ENCODE measurements around the gene AGAP1.

The AGAP1 gene

DNA sequence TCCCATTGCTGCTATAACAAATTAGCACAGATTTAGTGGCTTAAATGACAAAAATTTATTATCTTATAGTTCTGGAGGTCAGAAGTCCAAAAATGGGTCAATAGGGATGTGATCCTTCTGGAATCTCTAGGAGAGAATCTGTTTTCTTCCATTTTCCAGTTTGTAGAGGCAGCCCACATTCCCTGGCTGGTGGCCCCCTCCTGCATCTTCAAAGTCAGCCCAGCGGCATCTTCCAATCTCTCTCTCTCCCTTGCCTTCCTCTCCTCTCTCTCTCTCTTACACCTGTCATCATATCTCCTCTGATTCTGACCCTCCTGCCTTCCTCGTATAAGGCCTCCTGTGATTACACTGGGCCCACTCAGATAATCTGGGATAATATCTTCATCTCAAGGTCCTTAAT is 3.9 kb upstream of the AGAP1 start:
- no peak for DNase-seq (ENCODE audit: low read depth)

GRCh38 chr2:235492850-235493344 is 946 bp upstream of the AGAP1 start:
- no peak for DNase-seq (ENCODE audit: low read depth)

DNA sequence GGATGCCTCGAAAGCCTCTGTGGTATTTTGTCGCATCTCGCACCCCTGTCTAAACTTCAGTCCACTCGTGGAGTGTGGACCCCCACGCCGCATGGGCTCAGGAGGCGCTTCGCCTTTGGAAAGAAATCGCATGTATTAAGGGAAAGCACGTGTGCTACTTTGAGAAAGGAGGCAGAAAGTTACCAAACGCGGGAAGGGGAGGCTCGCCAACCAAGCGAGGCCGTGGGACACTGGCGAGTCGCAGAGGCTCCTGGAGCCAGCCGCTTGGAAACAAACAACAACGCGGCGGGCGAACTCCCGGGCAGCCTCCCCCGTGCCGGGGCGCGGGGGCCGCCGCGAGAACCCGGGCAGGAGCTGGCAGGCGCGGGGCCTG is 455 bp upstream of the AGAP1 start:
- DNase-seq (ENCODE audit: low read depth) = no peak

DNA sequence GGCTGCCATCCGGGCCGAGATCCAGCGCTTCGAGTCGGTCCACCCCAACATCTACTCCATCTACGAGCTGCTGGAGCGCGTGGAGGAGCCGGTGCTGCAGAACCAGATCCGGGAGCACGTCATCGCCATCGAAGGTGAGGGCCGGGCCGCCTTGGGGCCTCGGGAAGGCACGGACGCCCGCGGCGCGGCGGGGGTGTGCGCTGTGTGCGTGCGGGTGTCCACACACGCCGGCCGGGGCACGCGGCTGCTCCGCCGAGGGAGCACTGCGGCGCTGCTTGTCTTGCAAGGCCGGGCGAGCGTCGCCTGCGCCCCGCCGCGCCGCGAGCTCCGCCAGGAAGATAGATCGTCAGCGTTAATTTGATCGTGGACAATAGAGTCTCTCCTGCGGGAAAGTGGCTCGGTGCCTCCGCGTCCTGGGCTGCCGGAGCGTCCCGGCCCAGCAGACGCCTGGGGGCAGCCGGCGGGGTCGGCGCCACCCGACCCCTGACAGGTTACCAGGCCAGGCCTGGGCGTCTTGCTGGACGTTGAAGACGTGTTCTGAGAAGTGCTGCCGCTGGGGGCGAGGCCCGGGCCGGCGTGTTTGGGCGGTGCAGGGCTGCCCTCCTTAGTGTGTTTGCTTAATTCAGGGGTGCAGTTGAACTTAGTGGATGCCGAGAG is 1.0 kb downstream of the AGAP1 start:
- no peak for DNase-seq (ENCODE audit: low read depth)

DNA sequence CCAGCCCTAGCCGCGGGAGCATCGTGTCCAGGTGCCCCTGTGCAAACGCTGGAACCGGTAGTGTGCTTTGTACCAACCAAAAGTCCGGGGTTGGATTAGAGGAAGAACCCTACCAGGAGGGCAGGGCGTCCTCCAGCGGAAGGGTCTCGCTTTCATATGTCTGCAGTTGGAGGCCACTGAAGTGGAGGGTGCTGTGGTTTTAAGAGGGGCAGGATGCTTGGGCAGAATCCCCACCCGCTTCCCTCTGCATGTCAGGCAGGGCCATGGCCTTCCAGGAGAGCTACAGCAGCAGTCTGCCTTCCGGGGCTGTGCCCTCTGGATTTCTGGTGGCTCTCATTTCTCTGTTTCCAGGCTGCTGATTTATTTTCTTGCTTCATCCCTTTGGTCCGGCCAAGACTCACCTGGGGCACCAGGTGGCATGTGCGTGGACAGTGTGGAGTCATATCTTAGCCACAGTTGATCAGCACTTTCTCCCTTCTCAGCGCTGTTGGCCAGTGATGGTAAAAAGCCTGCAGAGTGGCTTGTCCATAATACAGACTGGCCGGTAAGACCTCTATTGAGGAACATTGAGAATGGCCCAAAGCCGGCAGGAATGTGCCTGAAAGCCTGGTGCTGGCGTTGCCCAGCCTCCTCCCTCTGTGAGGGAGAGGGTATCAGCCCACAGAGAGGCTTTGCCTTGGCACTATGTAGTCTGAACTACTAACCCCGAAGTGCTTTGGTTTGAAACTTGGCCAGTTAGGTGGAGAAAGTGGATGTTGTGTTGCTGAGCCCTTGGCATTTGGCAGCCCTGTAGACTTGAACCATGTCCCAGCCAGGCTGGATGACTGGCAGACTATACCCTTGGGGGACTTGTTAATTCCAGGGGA is 1.8 kb downstream of the AGAP1 start:
- DNase-seq (ENCODE audit: low read depth) = no peak

- DNase-seq (ENCODE audit: low read depth) = no peak
Measured at GRCh38 chr2:235496239-235496621, 2.4 kb downstream of the AGAP1 start.

DNA sequence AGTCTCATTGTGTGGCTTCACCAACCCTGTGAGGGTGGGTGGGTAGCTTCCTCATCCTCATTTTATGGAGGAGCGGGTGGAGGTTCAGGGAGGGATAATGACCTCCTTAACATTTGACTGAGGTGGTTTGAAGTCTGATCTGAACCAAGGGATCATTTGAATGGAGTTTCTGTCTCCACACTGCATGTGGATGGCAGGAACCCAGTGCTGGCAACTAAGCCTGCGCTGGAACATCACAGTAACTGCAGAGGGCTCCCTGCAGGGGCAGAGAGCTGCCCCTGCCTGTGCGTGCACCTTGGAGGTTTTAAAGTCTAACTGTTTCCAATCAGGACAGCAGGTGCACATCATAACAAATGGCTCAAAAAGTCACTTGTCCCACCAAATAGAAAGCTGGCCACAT is 3.3 kb downstream of the AGAP1 start:
- DNase-seq (ENCODE audit: low read depth) = no peak

DNA sequence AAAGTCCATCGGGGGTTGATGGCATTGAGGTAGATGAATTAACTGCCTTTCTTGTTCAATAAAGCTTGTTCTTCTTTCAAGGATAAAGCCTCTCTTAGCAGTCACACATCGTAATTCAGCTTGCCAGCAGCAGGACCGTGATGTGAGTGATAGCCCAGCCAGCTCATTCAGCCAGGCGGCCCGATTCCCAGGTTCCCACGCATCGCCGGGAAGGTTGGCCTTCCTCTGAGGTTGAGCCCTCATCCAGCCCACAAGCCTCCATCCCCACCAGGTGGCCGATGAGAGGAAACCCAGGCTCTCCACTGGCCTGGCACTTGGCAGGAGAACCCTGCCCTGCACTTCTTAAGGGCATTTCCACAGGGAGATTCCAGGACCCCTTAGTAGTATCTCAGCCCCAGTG is 4.7 kb downstream of the AGAP1 start:
- DNase-seq (ENCODE audit: low read depth) = no peak

GRCh38 chr2:235498946-235499812 is 5.3 kb downstream of the AGAP1 start:
- no peak for DNase-seq (ENCODE audit: low read depth)

DNA sequence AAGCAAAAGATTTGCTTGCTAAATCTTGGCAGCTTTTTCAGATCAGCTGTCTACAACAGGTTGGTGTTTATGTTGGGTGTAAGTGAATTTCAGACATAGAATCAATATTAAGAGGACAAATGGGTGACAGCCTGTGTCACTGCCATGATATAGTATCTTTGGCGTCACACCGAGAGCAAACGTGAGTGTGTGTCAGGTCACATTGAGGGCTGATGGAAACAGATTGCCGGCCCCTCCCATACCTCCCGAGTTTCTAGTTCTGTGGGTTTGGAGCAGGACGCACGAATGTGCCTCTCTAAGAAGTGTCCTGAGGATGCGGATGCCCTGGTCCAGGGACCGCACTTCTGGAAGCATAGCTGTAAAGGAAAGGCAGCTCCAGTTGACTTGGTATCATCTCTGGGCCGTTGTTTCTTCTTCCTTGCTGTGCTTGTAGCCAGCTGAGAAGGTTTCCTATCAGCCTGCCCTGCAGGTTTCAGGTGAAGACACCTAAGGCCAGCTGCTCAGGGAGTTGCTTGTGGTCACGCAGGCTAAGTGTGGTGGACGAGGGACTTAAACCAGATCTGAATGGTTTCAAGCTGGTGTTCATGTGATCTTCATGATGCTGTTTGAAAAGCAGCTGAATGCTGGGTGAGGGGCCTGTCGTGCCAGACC is 6.4 kb downstream of the AGAP1 start:
- no peak for DNase-seq (ENCODE audit: low read depth)

GRCh38 chr2:235500761-235501672 is 7.2 kb downstream of the AGAP1 start:
- no peak for DNase-seq (ENCODE audit: low read depth)

DNA sequence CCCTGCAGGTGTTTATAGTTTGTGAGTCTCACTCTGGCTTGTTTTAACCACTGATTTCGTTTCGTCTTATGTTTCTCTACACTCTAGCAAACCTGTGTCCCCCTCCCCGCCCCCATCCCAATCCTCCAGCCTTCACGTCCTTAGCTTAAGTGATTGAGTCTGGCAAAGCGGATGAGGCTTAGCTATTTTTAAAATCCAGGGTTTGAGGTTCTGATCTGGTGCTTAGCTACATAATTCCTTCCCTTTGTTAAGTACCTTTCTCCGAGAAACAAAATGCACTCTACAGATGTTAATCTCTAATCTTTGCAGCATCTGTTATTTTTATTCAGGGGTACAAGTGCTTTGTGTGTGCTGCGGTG is 7.8 kb downstream of the AGAP1 start:
- DNase-seq (ENCODE audit: low read depth) = no peak

DNA sequence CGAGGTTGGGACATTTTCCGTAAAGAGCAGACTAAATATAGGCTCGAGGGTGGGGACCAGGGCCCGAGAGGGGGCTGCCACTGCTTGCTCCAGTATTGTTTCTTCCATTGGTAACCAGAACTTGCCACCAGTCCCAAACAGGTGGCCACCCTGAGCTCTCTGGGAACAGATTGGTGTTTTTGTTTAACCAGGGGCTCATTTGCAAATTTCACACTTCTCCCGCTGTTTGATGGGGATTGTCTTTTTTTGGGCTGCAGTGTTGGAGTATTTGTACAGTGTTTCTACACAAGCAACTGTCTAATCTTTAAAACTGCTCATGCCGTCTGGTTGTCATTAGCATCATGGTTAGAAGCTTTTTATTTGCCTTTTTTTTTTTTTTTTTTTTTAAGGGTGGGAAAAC is 8.5 kb downstream of the AGAP1 start:
- no peak for DNase-seq (ENCODE audit: low read depth)

- no peak for DNase-seq (ENCODE audit: low read depth)
Measured at GRCh38 chr2:235504441-235505180, 10.8 kb downstream of the AGAP1 start.

GRCh38 chr2:235505181-235505741 is 11.4 kb downstream of the AGAP1 start:
- DNase-seq (ENCODE audit: low read depth) = no peak

DNA sequence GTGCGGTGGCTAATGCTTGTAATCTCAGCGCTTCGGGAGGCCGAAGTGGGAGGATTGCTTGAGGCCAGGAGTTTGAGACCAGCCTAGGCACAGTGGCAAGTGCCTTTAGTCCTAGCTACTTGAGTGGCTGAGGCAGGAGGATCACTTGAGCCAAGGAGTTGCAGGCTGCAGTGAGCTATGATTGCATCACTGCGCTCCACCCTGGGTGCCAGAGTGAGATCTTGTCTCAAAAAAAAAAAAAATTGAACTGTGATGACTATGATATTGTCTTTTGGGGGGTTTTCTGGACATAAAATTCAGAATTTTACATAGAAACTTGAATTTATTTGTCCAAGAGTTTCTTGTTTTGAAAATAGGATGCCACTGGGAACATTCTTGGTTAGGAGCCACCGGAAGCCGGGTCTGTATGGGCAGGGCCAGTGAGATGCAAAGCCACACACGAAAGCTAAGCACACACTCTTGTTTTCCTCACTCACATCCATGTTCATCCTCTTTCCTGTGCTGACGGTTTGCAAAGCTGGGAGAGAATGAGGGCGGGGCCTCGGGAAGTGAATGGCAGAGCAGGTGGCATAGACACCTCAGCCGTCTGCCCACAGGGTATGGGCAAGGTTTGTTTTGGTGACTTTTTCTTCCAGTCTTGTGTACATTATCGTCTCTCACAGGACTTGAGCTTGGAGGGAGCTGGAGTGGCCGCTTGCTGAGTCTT is 12.6 kb downstream of the AGAP1 start:
- no peak for DNase-seq (ENCODE audit: low read depth)

DNA sequence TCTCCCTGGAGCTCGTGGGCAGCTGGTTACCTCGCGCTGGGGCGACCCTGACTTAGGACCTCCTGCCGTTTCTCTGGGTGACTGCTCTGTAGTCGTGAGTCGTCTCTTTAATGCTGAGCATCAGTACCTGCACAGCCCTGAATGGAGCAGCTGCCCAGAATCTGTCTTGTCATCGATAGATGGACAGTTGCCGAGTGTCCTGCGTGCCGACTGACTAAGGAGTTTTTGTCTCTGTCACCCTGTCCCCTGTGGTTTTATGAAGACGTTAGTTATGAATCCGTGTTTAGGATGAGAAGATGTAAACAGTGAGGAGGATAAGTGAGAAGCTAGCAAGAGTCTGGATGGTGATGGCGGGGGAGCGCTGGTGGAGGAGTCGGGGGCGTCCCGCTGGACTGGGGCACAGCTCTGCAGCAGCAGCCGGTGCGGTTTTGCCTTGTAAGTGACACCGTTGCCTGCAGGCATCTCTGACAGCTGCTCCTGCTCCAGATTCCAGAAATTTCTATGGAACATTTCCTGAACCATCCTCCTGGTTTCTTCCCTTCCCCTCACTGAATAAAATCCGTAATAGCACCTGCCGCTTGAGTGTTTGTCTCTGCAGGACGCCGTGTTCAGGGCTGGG is 13.3 kb downstream of the AGAP1 start:
- DNase-seq (ENCODE audit: low read depth) = no peak

DNA sequence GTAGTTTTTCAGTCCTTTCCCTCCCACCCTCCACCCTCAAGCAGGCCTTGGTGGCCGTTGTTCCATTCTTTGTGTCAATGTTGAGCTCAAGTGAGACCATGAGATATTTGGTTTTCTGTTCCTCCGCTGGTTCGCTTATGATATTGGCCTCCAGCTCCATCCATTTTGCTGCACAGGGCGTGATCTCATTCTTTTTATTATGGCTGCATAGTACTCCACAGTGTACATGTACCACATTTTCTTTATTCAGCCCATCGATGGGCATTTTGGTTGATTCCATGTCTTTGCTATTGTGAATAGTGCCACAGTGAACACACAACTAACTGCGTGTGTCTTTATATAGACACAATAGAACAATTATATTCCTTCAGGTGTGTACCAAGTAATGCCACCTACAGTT is 14.1 kb downstream of the AGAP1 start:
- no peak for DNase-seq (ENCODE audit: low read depth)
